GM23248 (cell line): ENCODE results near the gene VTI1A.

Experiments used
- EZH2 ChIP-seq: fragments of 200-600 bp; sonication (generic); IDR thresholded peaks from 2 replicates; pipeline ENCODE4 v1.6.1; 2018; ENCODE audit warnings: antibody characterized with exemption, mild to moderate bottlenecking; ENCODE audit not compliant: insufficient read depth, poor library complexity, severe bottlenecking
- EZH2phosphoT487 ChIP-seq: fragments of 200-600 bp; sonication (generic); IDR thresholded peaks from 2 replicates; pipeline ENCODE4 v1.6.1; 2018; ENCODE audit warnings: antibody characterized with exemption, moderate library complexity, mild to moderate bottlenecking, low read depth; ENCODE audit not compliant: insufficient read depth

DNA sequence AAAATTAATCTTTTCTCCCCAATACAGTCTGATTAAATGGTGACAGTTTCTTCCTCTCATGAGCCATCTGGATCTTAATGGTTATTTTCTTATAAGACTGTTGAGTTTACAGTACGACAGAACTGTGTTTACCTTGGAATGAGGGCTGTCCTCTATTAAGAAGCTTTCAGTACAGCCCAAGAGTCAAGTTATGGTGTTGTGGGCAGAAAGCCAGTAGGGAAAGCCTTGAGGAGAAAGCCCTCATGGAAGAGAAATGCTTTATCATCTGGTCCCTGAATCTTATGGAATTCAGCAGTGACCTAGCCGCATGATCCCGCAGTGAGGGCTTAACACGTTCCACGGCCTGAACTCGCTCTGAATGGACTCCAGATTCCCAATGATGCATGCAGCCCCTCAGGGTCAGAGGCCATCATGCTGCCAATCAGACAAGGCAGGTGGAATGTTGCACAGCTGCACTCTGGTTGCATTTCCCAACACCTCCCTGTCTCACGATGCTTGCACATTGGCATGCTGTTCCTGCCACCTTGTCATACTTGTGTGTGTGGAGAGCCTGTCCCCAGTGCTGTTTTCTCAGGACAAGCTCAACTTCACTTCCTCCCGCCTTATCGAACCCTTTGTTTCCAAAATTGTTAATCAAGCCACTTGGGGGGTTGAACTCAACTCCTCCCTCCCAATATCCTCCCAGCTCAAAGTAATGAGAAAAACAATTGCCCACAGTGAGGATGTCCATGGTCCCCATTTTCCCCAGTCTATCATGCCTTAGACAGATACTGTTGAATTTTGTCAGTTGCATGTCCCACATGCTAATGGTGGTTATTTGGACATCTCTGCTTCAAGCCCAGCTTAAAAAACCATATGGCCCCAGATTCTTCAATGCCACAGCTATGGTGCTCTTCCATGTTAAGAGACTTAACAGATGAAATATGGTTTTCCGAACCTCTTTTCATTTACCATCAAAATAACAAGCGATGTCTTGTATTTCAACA lies 291.9 kb downstream of the VTI1A start:
- TF ChIP-seq EZH2phosphoT487 (no peak), EZH2 (no peak)
